ENCODE results near the gene SORCS1.

SORCS1 gene

DNA sequence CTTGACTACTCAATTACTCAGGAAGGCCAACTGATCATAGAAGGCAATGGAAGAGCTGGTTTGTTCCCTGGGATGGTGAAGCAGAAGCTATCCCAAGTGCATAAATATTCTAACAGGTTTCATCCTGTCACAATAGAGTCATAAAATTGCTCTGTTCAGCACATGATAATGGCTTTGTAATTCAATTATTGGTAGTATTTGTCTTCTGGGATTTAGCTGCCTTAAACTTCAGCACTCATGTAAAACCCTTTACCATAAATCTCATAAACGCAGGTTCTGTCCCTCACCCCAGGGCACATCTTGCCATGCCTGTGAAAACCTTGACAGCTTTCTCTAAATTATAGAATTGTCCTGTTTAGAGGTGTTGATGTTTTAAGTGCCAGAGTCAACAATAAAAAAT, 417.6 kb downstream of the SORCS1 start:
- TF ChIP-seq, protein P1, sequence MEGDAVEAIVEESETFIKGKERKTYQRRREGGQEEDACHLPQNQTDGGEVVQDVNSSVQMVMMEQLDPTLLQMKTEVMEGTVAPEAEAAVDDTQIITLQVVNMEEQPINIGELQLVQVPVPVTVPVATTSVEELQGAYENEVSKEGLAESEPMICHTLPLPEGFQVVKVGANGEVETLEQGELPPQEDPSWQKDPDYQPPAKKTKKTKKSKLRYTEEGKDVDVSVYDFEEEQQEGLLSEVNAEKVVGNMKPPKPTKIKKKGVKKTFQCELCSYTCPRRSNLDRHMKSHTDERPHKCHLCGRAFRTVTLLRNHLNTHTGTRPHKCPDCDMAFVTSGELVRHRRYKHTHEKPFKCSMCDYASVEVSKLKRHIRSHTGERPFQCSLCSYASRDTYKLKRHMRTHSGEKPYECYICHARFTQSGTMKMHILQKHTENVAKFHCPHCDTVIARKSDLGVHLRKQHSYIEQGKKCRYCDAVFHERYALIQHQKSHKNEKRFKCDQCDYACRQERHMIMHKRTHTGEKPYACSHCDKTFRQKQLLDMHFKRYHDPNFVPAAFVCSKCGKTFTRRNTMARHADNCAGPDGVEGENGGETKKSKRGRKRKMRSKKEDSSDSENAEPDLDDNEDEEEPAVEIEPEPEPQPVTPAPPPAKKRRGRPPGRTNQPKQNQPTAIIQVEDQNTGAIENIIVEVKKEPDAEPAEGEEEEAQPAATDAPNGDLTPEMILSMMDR (conservative IDR thresholded peaks at IDR 0.05; ENCODE audit: low read depth, low read length) = no peak
- no peak overlapping the region for H3K4me3 ChIP-seq (ENCODE audit: low read length)
- no peak for DNase-seq (ENCODE audit: low read depth)

DNA sequence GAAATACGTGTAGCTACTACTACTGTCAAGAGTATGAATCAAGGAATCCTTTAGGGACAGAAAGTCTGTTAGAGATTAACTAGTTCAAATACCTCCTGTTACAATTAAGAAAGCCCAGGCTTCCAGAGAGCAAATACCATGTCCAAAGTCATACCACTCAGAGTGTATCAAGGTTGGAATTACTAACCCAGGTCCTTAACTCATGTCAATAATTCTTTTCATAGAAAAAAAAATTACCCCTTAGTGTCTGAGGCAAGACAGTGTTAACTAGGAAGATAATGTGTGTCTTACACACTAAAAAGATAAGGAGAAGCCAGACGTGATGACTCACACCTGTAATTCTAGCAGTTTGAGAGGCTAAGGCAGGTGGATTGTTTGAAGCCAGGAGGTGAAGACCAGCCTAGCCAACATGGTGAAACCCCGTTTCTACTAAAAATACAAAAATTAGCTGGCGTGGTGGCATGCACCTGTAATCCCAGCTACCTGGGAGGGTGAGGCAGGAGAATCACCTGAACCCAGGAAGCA, 423.4 kb downstream of the SORCS1 start:
- TF ChIP-seq, protein P1 (conservative IDR thresholded peaks at IDR 0.05; ENCODE audit: low read depth, low read length) = no peak
- H3K4me3 ChIP-seq (ENCODE audit: low read length) = no peak overlapping the region
- DNase-seq (ENCODE audit: low read depth) = no peak

DNA sequence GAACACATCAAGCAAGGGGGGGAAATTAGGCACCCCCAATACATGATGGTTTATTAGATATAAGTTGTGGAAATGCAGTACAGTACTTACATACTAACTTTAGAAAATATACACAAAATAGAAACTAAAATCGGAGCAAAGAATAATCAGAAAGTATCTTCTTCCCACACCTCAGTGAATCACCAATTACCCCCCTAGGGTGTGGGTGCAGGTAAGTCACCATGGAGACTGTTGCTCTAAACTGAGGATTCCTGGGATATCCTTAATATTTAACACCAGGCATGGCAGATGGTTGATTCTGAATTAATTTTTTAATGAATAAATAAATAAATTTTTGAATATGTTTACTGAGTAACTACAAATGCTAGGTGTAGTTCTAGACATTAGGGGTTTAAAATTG, 424.4 kb downstream of the SORCS1 start:
- no peak overlapping the region for H3K4me3 ChIP-seq (ENCODE audit: low read length)
- TF ChIP-seq, protein P1 (conservative IDR thresholded peaks at IDR 0.05; ENCODE audit: low read depth, low read length) = no peak
- DNase-seq (ENCODE audit: low read depth) = no peak

DNA sequence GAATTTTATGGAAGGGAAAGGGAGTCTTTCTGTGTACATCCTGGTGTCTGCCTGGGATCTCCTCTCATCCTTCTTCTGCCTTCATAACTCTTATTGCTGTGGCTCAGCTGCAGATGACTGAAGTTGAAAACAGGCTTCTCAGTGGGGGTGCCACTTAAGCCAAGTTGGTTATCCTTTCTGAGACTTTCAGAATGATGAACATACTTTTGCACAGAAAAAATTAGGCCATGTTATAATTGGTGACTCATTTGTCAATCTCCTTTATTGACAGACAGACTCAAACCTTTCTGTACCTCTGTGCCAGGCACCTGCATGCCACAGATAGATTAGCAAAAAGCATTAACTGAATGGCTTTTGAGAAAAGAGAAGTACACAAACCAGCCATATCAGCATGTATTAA, 430.3 kb downstream of the SORCS1 start:
- DNase-seq (ENCODE audit: low read depth) = no peak
- TF ChIP-seq, protein P1 (conservative IDR thresholded peaks at IDR 0.05; ENCODE audit: low read depth, low read length) = no peak
- H3K4me3 ChIP-seq (ENCODE audit: low read length) = no peak overlapping the region

DNA sequence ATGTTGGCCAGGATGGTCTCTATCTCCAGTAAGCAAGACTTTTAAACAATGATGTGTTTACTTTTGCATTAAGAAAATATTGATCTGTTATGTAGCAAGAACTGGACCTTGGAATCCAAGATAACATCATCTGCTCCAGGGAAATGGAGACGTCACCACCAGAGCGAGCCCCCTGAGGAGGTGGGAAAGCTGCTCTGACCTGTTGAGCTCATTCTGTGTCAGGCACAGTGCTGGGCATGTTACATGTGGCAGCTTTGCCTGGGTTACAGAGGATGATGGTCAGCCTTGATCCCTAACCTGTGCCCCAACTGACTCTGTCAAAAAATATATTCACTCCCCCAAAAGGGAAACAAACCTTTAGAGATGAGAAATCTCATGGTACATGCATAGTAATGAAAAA, 436.3 kb downstream of the SORCS1 start:
- no peak overlapping the region for H3K4me3 ChIP-seq (ENCODE audit: low read length)
- no peak for DNase-seq (ENCODE audit: low read depth)
- TF ChIP-seq, protein P1 (conservative IDR thresholded peaks at IDR 0.05; ENCODE audit: low read depth, low read length) = no peak

DNA sequence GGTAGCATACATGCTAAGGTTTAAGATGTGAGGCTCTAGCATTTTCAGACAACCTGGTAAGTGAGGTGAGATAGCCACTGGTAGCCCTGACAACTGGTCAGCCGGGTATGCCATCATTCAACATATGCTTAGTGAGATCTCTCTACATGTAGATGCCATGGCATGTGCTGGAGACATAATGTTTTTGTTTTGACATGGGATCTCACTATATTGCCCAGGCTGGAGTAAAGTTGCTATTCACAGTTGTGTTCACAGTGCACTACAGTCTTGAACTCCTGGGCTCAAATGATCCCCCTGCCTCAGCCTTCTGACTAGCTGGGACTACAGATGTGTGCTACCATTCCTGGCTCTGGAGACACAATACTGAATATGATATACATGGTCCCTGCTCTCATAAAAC, 437.3 kb downstream of the SORCS1 start:
- no peak for DNase-seq (ENCODE audit: low read depth)
- H3K4me3 ChIP-seq (ENCODE audit: low read length) = no peak overlapping the region
- TF ChIP-seq, protein P1 (conservative IDR thresholded peaks at IDR 0.05; ENCODE audit: low read depth, low read length) = no peak

DNA sequence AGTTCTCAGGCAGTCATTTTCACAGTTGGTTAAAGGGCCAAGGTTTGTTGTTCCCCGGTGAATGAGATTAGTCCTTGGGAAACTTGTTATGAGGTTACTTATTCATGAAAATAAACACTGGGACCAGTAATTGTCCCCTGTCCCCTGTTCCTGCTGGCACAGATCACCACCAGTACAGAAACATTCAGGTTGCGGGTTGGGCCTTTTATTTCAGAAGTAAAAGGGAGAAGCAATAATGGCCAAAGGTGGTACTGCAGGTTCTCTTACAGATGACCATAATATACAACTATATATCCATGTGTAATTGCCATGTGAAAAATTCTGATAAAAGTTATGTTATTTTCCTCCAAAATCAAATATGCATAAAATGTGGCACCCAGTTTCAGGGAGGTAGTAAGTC, 442.0 kb downstream of the SORCS1 start:
- DNase-seq (ENCODE audit: low read depth) = no peak
- TF ChIP-seq, protein P1 (conservative IDR thresholded peaks at IDR 0.05; ENCODE audit: low read depth, low read length) = no peak
- no peak overlapping the region for H3K4me3 ChIP-seq (ENCODE audit: low read length)

Measured in retinal pigment epithelial cell (primary cell).